ENCODE data around the gene C10orf95.

The C10orf95 gene

GRCh38 chr10:102480396-102480795 lies 29.1 kb upstream of the C10orf95 start:
- Histone ChIP-seq H3F3A (ENCODE audit: control insufficient read depth, insufficient read depth) (no peaks in the 10 kb centered on the region), H4K20me1 (ENCODE audit: control insufficient read depth, insufficient read depth, low read depth, low read length) (no peaks in the 10 kb centered on the region), H3K9me3 (ENCODE audit: control insufficient read depth, insufficient read depth, low read length) (no peaks in the 10 kb centered on the region), H3K4me1 (ENCODE audit: control insufficient read depth, low read length) (peaks cover 12% of the 10 kb centered on the region), H3K79me2 (ENCODE audit: control insufficient read depth, low read length) (no peaks in the 10 kb centered on the region), H3K27me3 (ENCODE audit: control insufficient read depth, low read length) (no peaks in the 10 kb centered on the region), H3K4me2 (ENCODE audit: low read length) (no peak overlapping the region), H3K4me3 (ENCODE audit: low read length) (no peak overlapping the region), H3K9me2 (replicated peaks; ENCODE audit: control insufficient read depth, low read length) (no peaks in the 10 kb centered on the region), H3K36me3 (ENCODE audit: control insufficient read depth, low read length) (peaks cover 87% of the 10 kb centered on the region), H3K27ac (ENCODE audit: low read depth, low read length) (no peak overlapping the region)
- TF ChIP-seq CTCF (IDR thresholded peaks at IDR 0.05; ENCODE audit: low read depth, low read length, poor library complexity, severe bottlenecking) (no peak), EZH2phosphoT487 (IDR thresholded peaks at IDR 0.05; ENCODE audit: borderline replicate concordance, low read length) (no peak)

GRCh38 chr10:102479651-102480050 lies 28.3 kb upstream of the C10orf95 start:
- no peak for TF ChIP-seq EZH2phosphoT487 (IDR thresholded peaks at IDR 0.05; ENCODE audit: borderline replicate concordance, low read length)
- TF ChIP-seq CTCF (IDR thresholded peaks at IDR 0.05; ENCODE audit: low read depth, low read length, poor library complexity, severe bottlenecking), result no peak
- peaks cover 12% of the 10 kb centered on the region for H3K4me1 ChIP-seq (ENCODE audit: control insufficient read depth, low read length)
- no peaks in the 10 kb centered on the region for H3K27me3 ChIP-seq (ENCODE audit: control insufficient read depth, low read length)
- no peaks in the 10 kb centered on the region for H3F3A ChIP-seq (ENCODE audit: control insufficient read depth, insufficient read depth)
- H3K4me3 ChIP-seq (ENCODE audit: low read length), result no peak overlapping the region
- no peaks in the 10 kb centered on the region for H3K9me2 ChIP-seq (replicated peaks; ENCODE audit: control insufficient read depth, low read length)
- peaks cover 84% of the 10 kb centered on the region for H3K36me3 ChIP-seq (ENCODE audit: control insufficient read depth, low read length)
- no peak overlapping the region for H3K27ac ChIP-seq (ENCODE audit: low read depth, low read length)
- no peaks in the 10 kb centered on the region for H3K79me2 ChIP-seq (ENCODE audit: control insufficient read depth, low read length)
- no peaks in the 10 kb centered on the region for H4K20me1 ChIP-seq (ENCODE audit: control insufficient read depth, insufficient read depth, low read depth, low read length)
- H3K4me2 ChIP-seq (ENCODE audit: low read length), result no peak overlapping the region
- no peaks in the 10 kb centered on the region for H3K9me3 ChIP-seq (ENCODE audit: control insufficient read depth, insufficient read depth, low read length)

GRCh38 chr10:102476466-102477141 lies 25.3 kb upstream of the C10orf95 start:
- H3K36me3 ChIP-seq (ENCODE audit: control insufficient read depth, low read length), result peaks cover 62% of the 10 kb centered on the region
- no peaks in the 10 kb centered on the region for H3F3A ChIP-seq (ENCODE audit: control insufficient read depth, insufficient read depth)
- no peaks in the 10 kb centered on the region for H3K4me1 ChIP-seq (ENCODE audit: control insufficient read depth, low read length)
- H3K4me2 ChIP-seq (ENCODE audit: low read length), result no peak overlapping the region
- TF ChIP-seq CTCF (IDR thresholded peaks at IDR 0.05; ENCODE audit: low read depth, low read length, poor library complexity, severe bottlenecking) (no peak), EZH2phosphoT487 (IDR thresholded peaks at IDR 0.05; ENCODE audit: borderline replicate concordance, low read length) (no peak)
- H3K27ac ChIP-seq (ENCODE audit: low read depth, low read length), result no peak overlapping the region
- no peaks in the 10 kb centered on the region for H3K27me3 ChIP-seq (ENCODE audit: control insufficient read depth, low read length)
- H3K79me2 ChIP-seq (ENCODE audit: control insufficient read depth, low read length), result no peaks in the 10 kb centered on the region
- H3K9me2 ChIP-seq (replicated peaks; ENCODE audit: control insufficient read depth, low read length), result no peaks in the 10 kb centered on the region
- H3K4me3 ChIP-seq (ENCODE audit: low read length), result no peak overlapping the region
- H3K9me3 ChIP-seq (ENCODE audit: control insufficient read depth, insufficient read depth, low read length), result no peaks in the 10 kb centered on the region
- no peaks in the 10 kb centered on the region for H4K20me1 ChIP-seq (ENCODE audit: control insufficient read depth, insufficient read depth, low read depth, low read length)

Data from DOHH2 (cell line).